Measurements from ENCODE around the gene AKT3.
A peak's percentile ranks its signal among the peaks of the same experiment; 100 is the strongest.
"Not testable (repeated sequence)": the region's sequence is repeated elsewhere in the genome, so short reads cannot be mapped to it uniquely, and the experiment has no call there.

Gene AKT3

GRCh38 chr1:243850202-243850451 lies at the start of gene AKT3:
Gene AKT3, minus strand, starts transcription at chr1:243850243. Its CDS starts 7,073 bp downstream, at chr1:243843170.
- Mint-ChIP-seq H3K36me3 (no peaks in the 10 kb centered on the region), H3K4me3 (peak within 1 kb of the TSS; percentile 96), H3K27me3 (no peaks in the 10 kb centered on the region), H3K4me1 (peaks cover 50% of the 10 kb centered on the region), H3K27ac (peak within 1 kb of the TSS; percentile 98), H3K9me3 (no peaks in the 10 kb centered on the region)

- Mint-ChIP-seq H3K27me3 (peaks cover 2% of the 10 kb centered on the region), H3K36me3 (no peaks in the 10 kb centered on the region), H3K9me3 (no peaks in the 10 kb centered on the region), H3K4me3 (no peak overlapping the region), H3K4me1 (no peaks in the 10 kb centered on the region), H3K27ac (no peak overlapping the region)
Measured at GRCh38 chr1:243898278-243898677, 48.2 kb upstream of the AKT3 start.

- no peaks in the 10 kb centered on the region for H3K9me3 Mint-ChIP-seq
- no peaks in the 10 kb centered on the region for H3K4me1 Mint-ChIP-seq
- no peaks in the 10 kb centered on the region for H3K27me3 Mint-ChIP-seq
- H3K27ac Mint-ChIP-seq = no peak overlapping the region
- no peak overlapping the region for H3K4me3 Mint-ChIP-seq
- no peaks in the 10 kb centered on the region for H3K36me3 Mint-ChIP-seq
Measured at GRCh38 chr1:243896313-243896712, 46.3 kb upstream of the AKT3 start.

GRCh38 chr1:243892456-243892855 lies 42.4 kb upstream of the AKT3 start:
- Mint-ChIP-seq H3K4me1 (no peaks in the 10 kb centered on the region), H3K27ac (no peak overlapping the region), H3K36me3 (no peaks in the 10 kb centered on the region), H3K9me3 (no peaks in the 10 kb centered on the region), H3K4me3 (no peak overlapping the region), H3K27me3 (no peaks in the 10 kb centered on the region)

GRCh38 chr1:243890576-243890975 lies 40.5 kb upstream of the AKT3 start:
- H3K27ac Mint-ChIP-seq = no peak overlapping the region
- H3K4me3 Mint-ChIP-seq = no peak overlapping the region
- no peaks in the 10 kb centered on the region for H3K4me1 Mint-ChIP-seq
- H3K36me3 Mint-ChIP-seq = no peaks in the 10 kb centered on the region
- peaks cover 2% of the 10 kb centered on the region for H3K27me3 Mint-ChIP-seq
- H3K9me3 Mint-ChIP-seq = no peaks in the 10 kb centered on the region

- peaks cover 2% of the 10 kb centered on the region for H3K27me3 Mint-ChIP-seq
- no peaks in the 10 kb centered on the region for H3K36me3 Mint-ChIP-seq
- H3K4me1 Mint-ChIP-seq = no peaks in the 10 kb centered on the region
- no peak overlapping the region for H3K27ac Mint-ChIP-seq
- no peak overlapping the region for H3K4me3 Mint-ChIP-seq
- H3K9me3 Mint-ChIP-seq = no peaks in the 10 kb centered on the region
Measured at GRCh38 chr1:243885806-243886205, 35.8 kb upstream of the AKT3 start.

- H3K27ac Mint-ChIP-seq = no peak overlapping the region
- H3K4me1 Mint-ChIP-seq = no peaks in the 10 kb centered on the region
- H3K9me3 Mint-ChIP-seq = no peaks in the 10 kb centered on the region
- H3K4me3 Mint-ChIP-seq = no peak overlapping the region
- peaks cover 2% of the 10 kb centered on the region for H3K27me3 Mint-ChIP-seq
- no peaks in the 10 kb centered on the region for H3K36me3 Mint-ChIP-seq
Measured at GRCh38 chr1:243884603-243885002, 34.6 kb upstream of the AKT3 start.

- Mint-ChIP-seq H3K4me1 (no peaks in the 10 kb centered on the region), H3K27ac (no peak overlapping the region), H3K36me3 (no peaks in the 10 kb centered on the region), H3K27me3 (peaks cover 2% of the 10 kb centered on the region), H3K9me3 (no peaks in the 10 kb centered on the region), H3K4me3 (no peak overlapping the region)
Measured at GRCh38 chr1:243883551-243883950, 33.5 kb upstream of the AKT3 start.

- no peaks in the 10 kb centered on the region for H3K9me3 Mint-ChIP-seq
- no peaks in the 10 kb centered on the region for H3K4me1 Mint-ChIP-seq
Measured at GRCh38 chr1:243882276-243882675, 32.2 kb upstream of the AKT3 start.

GRCh38 chr1:243877058-243877457 lies 27.0 kb upstream of the AKT3 start:
- not testable (repeated sequence) for H3K27me3 Mint-ChIP-seq, H3K4me1 Mint-ChIP-seq, H3K27ac Mint-ChIP-seq, H3K36me3 Mint-ChIP-seq, H3K4me3 Mint-ChIP-seq
- peaks cover 10% of the 10 kb centered on the region for H3K9me3 Mint-ChIP-seq

More at GRCh38 chr1:243882276-243882675, 32.2 kb upstream of the AKT3 start:
- H3K27ac Mint-ChIP-seq = no peak overlapping the region
- H3K27me3 Mint-ChIP-seq = peaks cover 2% of the 10 kb centered on the region
- H3K4me3 Mint-ChIP-seq = no peak overlapping the region
- H3K36me3 Mint-ChIP-seq = peaks cover 2% of the 10 kb centered on the region

GRCh38 chr1:243855616-243856318 lies 5.7 kb upstream of the AKT3 start:
- no peak overlapping the region for H3K4me3 Mint-ChIP-seq
- H3K27ac Mint-ChIP-seq = no peak overlapping the region
- peaks cover 14% of the 10 kb centered on the region for H3K4me1 Mint-ChIP-seq
- no peaks in the 10 kb centered on the region for H3K36me3 Mint-ChIP-seq
- H3K9me3 Mint-ChIP-seq = no peaks in the 10 kb centered on the region
- peaks cover 3% of the 10 kb centered on the region for H3K27me3 Mint-ChIP-seq

GRCh38 chr1:243851765-243852164 lies 1.7 kb upstream of the AKT3 start:
- Mint-ChIP-seq H3K27ac (peak overlapping the region; percentile 96), H3K27me3 (no peaks in the 10 kb centered on the region), H3K4me3 (peak overlapping the region; percentile 89), H3K9me3 (no peaks in the 10 kb centered on the region), H3K4me1 (peaks cover 35% of the 10 kb centered on the region), H3K36me3 (no peaks in the 10 kb centered on the region)

GRCh38 chr1:243851257-243851756 lies 1.3 kb upstream of the AKT3 start:
- no peaks in the 10 kb centered on the region for H3K36me3 Mint-ChIP-seq
- H3K4me3 Mint-ChIP-seq = peak overlapping the region; percentile 89
- H3K4me1 Mint-ChIP-seq = peaks cover 39% of the 10 kb centered on the region
- H3K27me3 Mint-ChIP-seq = no peaks in the 10 kb centered on the region
- peak overlapping the region; percentile 96 for H3K27ac Mint-ChIP-seq
- no peaks in the 10 kb centered on the region for H3K9me3 Mint-ChIP-seq

GRCh38 chr1:243850452-243851256 lies 611 bp upstream of the AKT3 start:
- Mint-ChIP-seq H3K27me3 (no peaks in the 10 kb centered on the region), H3K27ac (peak overlapping the region; percentile 96), H3K9me3 (no peaks in the 10 kb centered on the region), H3K4me1 (peaks cover 46% of the 10 kb centered on the region), H3K36me3 (no peaks in the 10 kb centered on the region), H3K4me3 (peak overlapping the region; percentile 89)

- no peaks in the 10 kb centered on the region for H3K36me3 Mint-ChIP-seq
- H3K4me3 Mint-ChIP-seq = peak overlapping the region; percentile 96
- peak overlapping the region; percentile 98 for H3K27ac Mint-ChIP-seq
- H3K27me3 Mint-ChIP-seq = no peaks in the 10 kb centered on the region
- no peaks in the 10 kb centered on the region for H3K9me3 Mint-ChIP-seq
- H3K4me1 Mint-ChIP-seq = peaks cover 55% of the 10 kb centered on the region
Measured at GRCh38 chr1:243849421-243850201, 432 bp downstream of the AKT3 start.
